ENCODE data around the gene WDR43. TPM values are rescaled to one million over a fixed set of nuclear protein-coding genes. Genes with fewer than 3 reads are reported as not detected.
A peak's percentile ranks its signal among the peaks of the same experiment; 100 is the strongest.

The WDR43 gene
- total and polyA plus RNA-seq, 9 donors: 21.4 to 37.3 (median 31.2) TPM

DNA sequence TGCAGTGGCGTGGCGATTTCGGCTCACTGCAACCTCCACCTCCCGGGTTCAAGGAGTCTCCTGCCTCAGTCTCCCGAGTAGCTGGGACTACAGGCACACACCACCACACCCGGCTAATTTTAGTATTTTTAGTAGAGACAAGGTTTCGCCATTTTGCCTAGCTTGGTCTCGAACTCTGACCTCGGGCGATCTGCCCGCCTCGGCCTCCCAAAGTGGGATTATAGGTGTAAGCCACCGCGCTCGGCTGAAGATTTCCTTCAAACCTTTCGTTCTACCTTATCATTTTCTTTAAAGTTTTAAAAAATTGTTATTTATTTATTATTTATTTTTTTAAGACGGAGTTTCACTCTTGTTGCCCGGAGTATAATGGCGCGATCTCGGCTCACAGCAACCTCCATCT is 979 bp upstream of the WDR43 start:
- Histone ChIP-seq H3K4me1 (ENCODE audit: control insufficient read depth, insufficient read depth, low read length) (peaks cover 4% of the 10 kb centered on the region), H3K36me3 (ENCODE audit: control insufficient read depth, insufficient read depth, low read length) (no peaks in the 10 kb centered on the region), H3K27me3 (ENCODE audit: control insufficient read depth, insufficient read depth, low read length) (peaks cover 3% of the 10 kb centered on the region), H3K27ac (ENCODE audit: low read length) (no peak overlapping the region), H3K9me3 (replicated peaks; ENCODE audit: control insufficient read depth, low read depth, low read length) (no peaks in the 10 kb centered on the region), H3K4me3 (ENCODE audit: low read length) (no peak overlapping the region)
- 96% methylated on average over 4 of the region's 21 CpGs for whole genome bisulfite sequencing (ENCODE audit: insufficient coverage)
- no peak for DNase-seq

DNA sequence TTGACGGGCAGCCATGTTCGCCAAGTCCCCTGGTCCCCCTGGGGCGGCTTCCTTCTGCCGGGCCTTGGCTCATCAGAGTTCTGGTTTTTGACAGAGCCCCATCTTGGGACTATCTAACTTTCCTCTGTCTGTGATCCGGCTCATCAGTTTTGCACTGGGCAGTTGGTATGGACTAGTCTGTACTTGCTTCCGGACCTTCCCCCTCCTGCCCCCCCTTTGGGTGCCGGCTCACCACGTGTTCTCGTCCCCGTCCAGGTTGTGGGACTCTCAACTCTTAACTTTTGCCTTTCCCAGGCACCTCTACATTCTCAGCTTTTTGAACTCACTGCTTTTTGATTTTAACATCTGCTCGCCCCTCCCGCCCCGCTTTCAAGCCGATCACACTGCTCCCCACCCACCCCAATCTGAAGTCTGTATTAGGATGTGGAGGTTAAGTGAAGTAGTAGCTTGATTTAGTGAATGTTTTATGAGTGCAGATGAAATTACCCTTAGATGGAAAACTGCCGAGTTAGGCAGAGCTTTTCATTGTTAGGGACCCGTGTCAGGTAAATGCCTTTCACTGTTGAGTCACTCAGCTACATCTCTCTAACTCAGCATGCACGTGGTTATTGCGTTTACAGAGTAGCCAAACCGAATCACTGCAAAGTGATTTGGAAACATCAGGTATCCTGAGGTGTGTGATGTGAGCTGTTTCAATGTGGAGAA is 874 bp downstream of the WDR43 start:
- DNase-seq: peak; percentile 46
- H3K4me3 ChIP-seq (ENCODE audit: low read length): peak overlapping the region; percentile 92
- H3K27ac ChIP-seq (ENCODE audit: low read length): peak overlapping the region; percentile 47
- peaks cover 4% of the 10 kb centered on the region for H3K4me1 ChIP-seq (ENCODE audit: control insufficient read depth, insufficient read depth, low read length)
- no peaks in the 10 kb centered on the region for H3K9me3 ChIP-seq (replicated peaks; ENCODE audit: control insufficient read depth, low read depth, low read length)
- 0% methylated on average over 10 of the region's 19 CpGs for WGBS (ENCODE audit: insufficient coverage)
- no peaks in the 10 kb centered on the region for H3K27me3 ChIP-seq (ENCODE audit: control insufficient read depth, insufficient read depth, low read length)
- no peaks in the 10 kb centered on the region for H3K36me3 ChIP-seq (ENCODE audit: control insufficient read depth, insufficient read depth, low read length)

DNA sequence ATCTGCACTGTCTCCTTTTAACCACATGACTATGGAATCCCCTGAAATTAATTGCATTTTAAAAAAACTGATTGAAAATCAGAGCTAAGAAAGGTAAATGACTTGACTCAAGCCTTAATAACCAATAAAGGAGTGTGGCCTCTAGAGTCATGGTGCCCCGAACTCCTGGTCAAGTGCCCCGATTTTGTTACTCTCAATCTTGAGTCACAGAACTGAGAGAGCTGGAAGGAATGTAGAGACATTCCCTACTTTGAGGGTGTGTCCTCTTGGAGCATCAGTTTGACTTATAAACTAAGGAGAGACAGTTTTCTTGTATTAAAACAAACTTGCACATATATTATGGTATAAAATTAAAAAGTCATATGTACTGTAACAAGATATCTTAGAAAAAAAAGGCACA is 2.4 kb downstream of the WDR43 start:
- Histone ChIP-seq H3K9me3 (replicated peaks; ENCODE audit: control insufficient read depth, low read depth, low read length) (no peaks in the 10 kb centered on the region), H3K27ac (ENCODE audit: low read length) (no peak overlapping the region), H3K36me3 (ENCODE audit: control insufficient read depth, insufficient read depth, low read length) (no peaks in the 10 kb centered on the region), H3K4me1 (ENCODE audit: control insufficient read depth, insufficient read depth, low read length) (peaks cover 4% of the 10 kb centered on the region), H3K4me3 (ENCODE audit: low read length) (no peak overlapping the region), H3K27me3 (ENCODE audit: control insufficient read depth, insufficient read depth, low read length) (no peaks in the 10 kb centered on the region)
- WGBS (ENCODE audit: insufficient coverage): no CpG with 5 or more reads among the region's 2 CpGs
- no peak for DNase-seq

DNA sequence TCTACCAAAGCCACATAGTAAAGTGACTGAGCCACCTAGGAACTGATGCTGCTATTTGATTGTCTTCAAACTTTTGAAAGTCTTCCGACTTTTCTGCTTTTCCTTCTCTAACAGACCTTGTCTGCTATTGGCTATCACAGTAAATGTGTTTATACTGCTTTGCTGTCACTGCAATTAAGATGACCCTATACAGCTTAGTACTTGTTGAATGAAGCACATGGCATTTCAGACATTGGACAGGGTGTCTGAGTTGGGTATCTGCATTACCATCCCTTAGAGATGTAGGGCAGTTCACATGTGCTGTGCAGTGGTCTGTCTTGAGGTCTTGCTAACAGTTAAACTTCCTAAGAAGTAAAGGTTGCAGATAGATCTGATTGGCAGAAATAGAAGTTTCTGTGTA is 3.6 kb downstream of the WDR43 start:
- Histone ChIP-seq H3K27ac (ENCODE audit: low read length) (no peak overlapping the region), H3K9me3 (replicated peaks; ENCODE audit: control insufficient read depth, low read depth, low read length) (no peaks in the 10 kb centered on the region), H3K4me3 (ENCODE audit: low read length) (no peak overlapping the region), H3K27me3 (ENCODE audit: control insufficient read depth, insufficient read depth, low read length) (no peaks in the 10 kb centered on the region), H3K4me1 (ENCODE audit: control insufficient read depth, insufficient read depth, low read length) (peaks cover 4% of the 10 kb centered on the region), H3K36me3 (ENCODE audit: control insufficient read depth, insufficient read depth, low read length) (peaks cover 6% of the 10 kb centered on the region)
- no CpG with 5 or more reads among the region's 1 CpG for WGBS (ENCODE audit: insufficient coverage)
- no peak for DNase-seq

DNA sequence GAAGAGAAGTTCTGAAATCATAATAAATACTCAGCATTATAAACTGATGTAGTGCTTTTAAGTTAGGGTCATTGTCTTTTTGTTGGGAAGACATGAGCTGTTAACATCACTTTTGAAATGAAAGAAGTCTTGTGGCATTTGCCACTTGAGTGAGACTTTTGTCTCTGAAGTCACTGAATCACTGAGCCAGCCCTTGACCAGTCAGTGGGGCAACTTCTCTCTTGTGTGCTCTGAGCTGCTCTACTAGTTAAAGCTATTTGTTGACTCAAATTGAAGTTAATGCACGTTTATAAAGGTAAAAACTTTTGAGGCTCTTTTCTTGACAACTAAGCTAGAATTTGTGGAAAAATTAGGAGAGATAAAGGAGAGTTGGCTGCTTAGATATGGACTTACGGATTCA is 6.7 kb downstream of the WDR43 start:
- H3K4me1 ChIP-seq (ENCODE audit: control insufficient read depth, insufficient read depth, low read length): no peaks in the 10 kb centered on the region
- H3K27ac ChIP-seq (ENCODE audit: low read length): no peak overlapping the region
- H3K36me3 ChIP-seq (ENCODE audit: control insufficient read depth, insufficient read depth, low read length): peaks cover 18% of the 10 kb centered on the region
- H3K27me3 ChIP-seq (ENCODE audit: control insufficient read depth, insufficient read depth, low read length): no peaks in the 10 kb centered on the region
- no peak for DNase-seq
- H3K9me3 ChIP-seq (replicated peaks; ENCODE audit: control insufficient read depth, low read depth, low read length): no peaks in the 10 kb centered on the region
- no peak overlapping the region for H3K4me3 ChIP-seq (ENCODE audit: low read length)
- WGBS (ENCODE audit: insufficient coverage): 71% methylated on average over 2 of the region's 2 CpGs

DNA sequence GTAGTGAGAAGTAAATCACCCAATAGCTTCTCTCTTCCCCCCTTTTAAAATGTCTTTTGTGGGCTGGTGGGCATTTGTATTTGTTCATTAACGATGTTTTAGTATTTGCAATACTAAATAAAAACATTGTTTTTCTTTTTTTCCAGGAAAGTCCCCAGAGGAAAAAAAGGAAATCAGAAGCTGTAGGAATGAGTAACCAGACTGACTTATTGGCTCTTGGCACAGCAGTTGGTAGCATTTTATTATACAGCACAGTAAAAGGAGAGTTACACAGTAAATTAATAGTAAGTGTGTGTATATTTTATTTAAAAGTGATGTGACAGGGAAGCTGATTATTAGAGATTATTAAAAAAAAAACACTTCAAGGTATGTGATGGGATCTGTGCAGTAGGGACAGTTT is 7.4 kb downstream of the WDR43 start:
- WGBS (ENCODE audit: insufficient coverage): no CpG with 5 or more reads among the region's 1 CpG

DNA sequence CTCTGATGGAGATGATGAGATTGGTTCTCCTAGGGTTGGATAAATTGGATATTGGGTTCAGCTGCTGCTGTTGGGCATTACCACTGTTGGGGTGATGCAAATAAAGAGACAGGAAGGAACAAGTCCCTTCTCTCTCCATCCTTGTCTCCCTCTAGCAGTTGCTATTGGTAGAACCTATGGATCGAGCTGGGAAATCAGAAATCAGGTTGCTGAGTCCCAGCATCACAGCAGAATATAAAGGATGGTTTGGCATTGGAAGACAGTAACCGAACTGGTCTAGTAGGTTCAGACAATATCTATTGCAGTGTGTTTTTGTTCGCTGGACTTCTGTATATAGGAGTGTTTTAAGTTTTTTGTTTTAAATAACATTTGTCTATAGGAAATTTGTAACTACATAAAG is 8.1 kb downstream of the WDR43 start:
- H3K9me3 ChIP-seq (replicated peaks; ENCODE audit: control insufficient read depth, low read depth, low read length): no peaks in the 10 kb centered on the region
- H3K27ac ChIP-seq (ENCODE audit: low read length): no peak overlapping the region
- no peaks in the 10 kb centered on the region for H3K27me3 ChIP-seq (ENCODE audit: control insufficient read depth, insufficient read depth, low read length)
- H3K36me3 ChIP-seq (ENCODE audit: control insufficient read depth, insufficient read depth, low read length): peaks cover 32% of the 10 kb centered on the region
- no peaks in the 10 kb centered on the region for H3K4me1 ChIP-seq (ENCODE audit: control insufficient read depth, insufficient read depth, low read length)
- H3K4me3 ChIP-seq (ENCODE audit: low read length): no peak overlapping the region
- DNase-seq: no peak
- WGBS (ENCODE audit: insufficient coverage): no CpG with 5 or more reads among the region's 3 CpGs

More for the DNA sequence above, 7.4 kb downstream of the WDR43 start:
- DNase-seq: no peak
- Histone ChIP-seq H3K27me3 (ENCODE audit: control insufficient read depth, insufficient read depth, low read length) (no peaks in the 10 kb centered on the region), H3K36me3 (ENCODE audit: control insufficient read depth, insufficient read depth, low read length) (peaks cover 24% of the 10 kb centered on the region), H3K4me1 (ENCODE audit: control insufficient read depth, insufficient read depth, low read length) (no peaks in the 10 kb centered on the region), H3K4me3 (ENCODE audit: low read length) (no peak overlapping the region), H3K27ac (ENCODE audit: low read length) (no peak overlapping the region), H3K9me3 (replicated peaks; ENCODE audit: control insufficient read depth, low read depth, low read length) (no peaks in the 10 kb centered on the region)

DNA sequence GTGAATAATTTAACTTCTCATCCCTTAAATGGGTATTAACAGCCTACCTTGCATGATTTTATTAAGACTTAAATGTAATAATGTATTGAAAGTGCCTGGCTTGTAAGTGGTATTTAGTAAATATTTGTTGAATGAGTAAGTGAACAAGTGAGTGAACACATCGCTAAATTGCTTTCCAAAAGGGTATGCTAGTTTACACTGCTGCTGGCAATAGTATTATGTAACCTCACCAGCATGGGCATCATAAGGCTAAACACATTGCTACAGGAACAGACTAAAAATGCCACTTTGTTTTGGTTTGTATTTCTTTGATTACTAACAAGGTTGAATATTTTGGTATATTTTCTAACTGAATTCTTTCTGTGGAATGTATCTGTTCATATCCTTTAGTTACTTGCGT is 9.8 kb downstream of the WDR43 start:
- H3K36me3 ChIP-seq (ENCODE audit: control insufficient read depth, insufficient read depth, low read length): peaks cover 45% of the 10 kb centered on the region
- no peaks in the 10 kb centered on the region for H3K27me3 ChIP-seq (ENCODE audit: control insufficient read depth, insufficient read depth, low read length)
- no peak overlapping the region for H3K4me3 ChIP-seq (ENCODE audit: low read length)
- DNase-seq: no peak
- H3K4me1 ChIP-seq (ENCODE audit: control insufficient read depth, insufficient read depth, low read length): no peaks in the 10 kb centered on the region
- no peak overlapping the region for H3K27ac ChIP-seq (ENCODE audit: low read length)
- 80% methylated on average over 1 of the region's 2 CpGs for whole genome bisulfite sequencing (ENCODE audit: insufficient coverage)
- H3K9me3 ChIP-seq (replicated peaks; ENCODE audit: control insufficient read depth, low read depth, low read length): no peaks in the 10 kb centered on the region

DNA sequence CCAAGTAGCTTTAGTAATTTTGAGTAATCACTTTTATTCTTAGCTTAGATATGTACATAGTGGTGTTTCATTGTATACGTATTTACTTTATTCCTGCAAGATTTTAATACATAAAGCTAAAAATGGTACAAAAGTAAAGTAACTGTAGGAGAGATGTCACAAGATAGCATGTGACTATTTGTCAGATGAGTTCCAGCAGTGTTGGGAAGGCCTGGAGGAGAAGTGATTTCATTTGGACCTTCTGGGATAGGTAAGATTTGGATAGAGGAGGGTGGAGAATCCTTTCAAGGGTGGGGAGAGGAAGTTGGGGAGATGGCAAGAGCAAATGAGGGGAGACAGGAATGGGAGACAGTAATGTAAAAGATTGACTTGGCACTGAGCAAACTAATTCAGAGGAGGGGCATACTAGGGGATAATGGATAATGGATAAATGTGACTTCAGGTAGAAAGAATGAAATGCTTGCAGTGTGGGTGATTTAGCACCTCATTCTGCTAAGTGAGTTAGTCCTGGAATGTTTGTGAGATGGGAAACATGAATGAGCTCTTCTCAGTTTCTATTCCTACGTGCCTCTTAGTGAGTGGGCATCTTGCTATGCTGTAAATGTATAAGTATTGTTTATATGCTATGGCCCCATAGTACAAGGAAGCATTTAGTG is 10.5 kb downstream of the WDR43 start:
- DNase-seq: no peak
- no peak overlapping the region for H3K4me3 ChIP-seq (ENCODE audit: low read length)
- peaks cover 51% of the 10 kb centered on the region for H3K36me3 ChIP-seq (ENCODE audit: control insufficient read depth, insufficient read depth, low read length)
- no peak overlapping the region for H3K27ac ChIP-seq (ENCODE audit: low read length)
- H3K4me1 ChIP-seq (ENCODE audit: control insufficient read depth, insufficient read depth, low read length): no peaks in the 10 kb centered on the region
- WGBS (ENCODE audit: insufficient coverage): no CpG with 5 or more reads among the region's 2 CpGs
- H3K9me3 ChIP-seq (replicated peaks; ENCODE audit: control insufficient read depth, low read depth, low read length): no peaks in the 10 kb centered on the region
- H3K27me3 ChIP-seq (ENCODE audit: control insufficient read depth, insufficient read depth, low read length): no peaks in the 10 kb centered on the region

DNA sequence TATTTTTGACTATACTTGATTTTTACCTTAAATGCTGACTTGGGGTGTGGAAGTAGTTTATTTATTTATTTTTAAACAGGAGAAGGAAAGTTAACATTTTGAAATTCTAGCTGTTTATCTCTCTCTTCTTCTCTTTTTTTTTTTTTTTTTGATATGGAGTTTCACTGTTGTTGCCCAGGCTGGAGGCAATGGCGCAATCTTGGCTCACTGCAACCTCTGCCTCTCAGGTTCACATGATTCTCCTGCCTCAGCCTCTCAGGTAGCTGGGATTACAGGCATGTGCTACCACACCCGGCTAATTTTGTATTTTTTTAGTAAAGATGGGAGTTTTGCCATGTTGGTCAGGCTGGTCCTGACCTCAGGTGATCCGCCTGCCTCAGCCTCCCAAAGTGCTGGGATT is 11.1 kb downstream of the WDR43 start:
- Histone ChIP-seq H3K4me1 (ENCODE audit: control insufficient read depth, insufficient read depth, low read length) (no peaks in the 10 kb centered on the region), H3K4me3 (ENCODE audit: low read length) (no peak overlapping the region), H3K9me3 (replicated peaks; ENCODE audit: control insufficient read depth, low read depth, low read length) (no peaks in the 10 kb centered on the region), H3K27ac (ENCODE audit: low read length) (no peak overlapping the region), H3K36me3 (ENCODE audit: control insufficient read depth, insufficient read depth, low read length) (peaks cover 51% of the 10 kb centered on the region), H3K27me3 (ENCODE audit: control insufficient read depth, insufficient read depth, low read length) (no peaks in the 10 kb centered on the region)
- DNase-seq: no peak
- 100% methylated on average over 1 of the region's 3 CpGs for WGBS (ENCODE audit: insufficient coverage)

All from muscle of leg (tissue), 11 donors.